Liver (tissue), 9 donors: ENCODE data around the gene ZDHHC23. TPM values are rescaled to one million over a fixed set of nuclear protein-coding genes. Genes with fewer than 3 reads are reported as not detected.

Experiments used
- DNase-seq: peaks from one replicate; pipeline ENCODE4 v3.0.0-alpha.2; 2017; ENCODE audit warnings: low spot score
- H3K27ac ChIP-seq, 2 donors: one replicate each; pipeline ENCODE4 v1.7.0; 2013; ENCODE audit warnings: inconsistent platforms in 2 of 2, low read length in 2 of 2, control low read depth in 1 of 2, low read depth in 1 of 2, mild to moderate bottlenecking in 1 of 2
- H3K27me3 ChIP-seq, 4 donors: one replicate each; pipeline versions ENCODE4 v1.6.1 to v1.7.0; 2013; ENCODE audit warnings: low read length in 3 of 4, inconsistent platforms in 1 of 4, mild to moderate bottlenecking in 1 of 4, moderate library complexity in 1 of 4; ENCODE audit not compliant: control insufficient read depth in 4 of 4, insufficient read depth in 4 of 4
- H3K36me3 ChIP-seq, 4 donors: one replicate each; pipeline versions ENCODE4 v1.6.1 to v1.7.0; 2013; ENCODE audit warnings: low read length in 3 of 4, mild to moderate bottlenecking in 3 of 4, low read depth in 1 of 4, moderate library complexity in 1 of 4; ENCODE audit not compliant: control insufficient read depth in 4 of 4, insufficient read depth in 3 of 4
- H3K4me1 ChIP-seq, 4 donors: one replicate each; pipeline versions ENCODE4 v1.6.1 to v1.7.0; 2013; ENCODE audit warnings: low read length in 3 of 4, mild to moderate bottlenecking in 3 of 4, moderate library complexity in 1 of 4; ENCODE audit not compliant: control insufficient read depth in 4 of 4, insufficient read depth in 4 of 4
- H3K4me3 ChIP-seq, 3 donors: one replicate each; pipeline versions ENCODE4 v1.6.1 to v1.7.0; 2013; ENCODE audit warnings: low read length in 3 of 3, control low read depth in 1 of 3, low read depth in 1 of 3, mild to moderate bottlenecking in 1 of 3
- H3K9ac ChIP-seq, 2 donors: one replicate each; pipeline ENCODE4 v1.7.0; 2013; ENCODE audit warnings: low read length in 2 of 2, mild to moderate bottlenecking in 2 of 2, moderate library complexity in 2 of 2, control low read depth in 1 of 2, low read depth in 1 of 2
- H3K9me3 ChIP-seq, 4 donors: one replicate each; pipeline versions ENCODE4 v1.6.1 to v1.7.0; 2013; ENCODE audit warnings: low read length in 3 of 4; ENCODE audit not compliant: control insufficient read depth in 4 of 4
- CTCF ChIP-seq: fragments of 150-350 bp; IDR thresholded peaks from 2 replicates; pipeline ENCODE4 v1.5.1; 2017; ENCODE audit warnings: improper control_type of control experiment, low read depth, low read length; ENCODE audit not compliant: missing input control
- EGR1 ChIP-seq, 2 donors: IDR thresholded peaks; 2 replicates each; pipeline ENCODE4 v1.6.1; 2016 to 2018; ENCODE audit warnings: antibody characterized with exemption in 2 of 2, low read depth in 2 of 2
- FOXA2 ChIP-seq: IDR thresholded peaks from 2 replicates; pipeline ENCODE4 v1.6.1; 2016; ENCODE audit warnings: antibody characterized with exemption
- HNF4A ChIP-seq, 2 donors: conservative IDR thresholded peaks; 2 replicates each; pipeline ENCODE4 v1.6.1; 2016; ENCODE audit warnings: antibody characterized with exemption in 2 of 2, mild to moderate bottlenecking in 2 of 2
- HNF4G ChIP-seq: IDR thresholded peaks from 2 replicates; pipeline ENCODE4 v1.6.1; 2016; ENCODE audit warnings: antibody characterized with exemption
- MAX ChIP-seq: IDR thresholded peaks from 2 replicates; pipeline ENCODE4 v1.6.1; 2016; ENCODE audit warnings: antibody characterized with exemption
- NR2F2 ChIP-seq: IDR thresholded peaks from 2 replicates; pipeline ENCODE4 v1.6.1; 2016; ENCODE audit warnings: antibody characterized with exemption
- RAD21 ChIP-seq, 2 donors: IDR thresholded peaks; 2 replicates each; pipeline ENCODE4 v1.6.1; 2016; ENCODE audit warnings: antibody characterized with exemption in 2 of 2, mild to moderate bottlenecking in 2 of 2
- REST ChIP-seq: IDR thresholded peaks from 2 replicates; pipeline ENCODE4 v1.6.1; 2016; ENCODE audit warnings: antibody characterized with exemption, mild to moderate bottlenecking
- RXRA ChIP-seq, 2 donors: IDR thresholded peaks; 2 replicates each; pipeline ENCODE4 v1.6.1; 2017 to 2018; ENCODE audit warnings: antibody characterized with exemption in 2 of 2, mild to moderate bottlenecking in 1 of 2
- SP1 ChIP-seq: IDR thresholded peaks from 2 replicates; pipeline ENCODE4 v1.6.1; 2018; ENCODE audit warnings: antibody characterized with exemption, mild to moderate bottlenecking
- TAF1 ChIP-seq: conservative IDR thresholded peaks from 2 replicates; pipeline ENCODE4 v1.6.1; 2016; ENCODE audit warnings: antibody characterized with exemption, mild to moderate bottlenecking
- WGBS: extraction: QIAGEN DNeasy Blood & Tissue Kit; methylation state at CpG from one replicate; pipeline ENCODE4 v1.1.7; 2013; 5-methylcytosine and 5-hydroxymethylcytosine counted together
- polyA plus RNA-seq, 2 donors: library from polyadenylated mRNA; stranded (reverse) in 1 of 2; unstranded in 1 of 2; fragments of 200-250 nt in 1 of 2; fragments of >200 nt in 1 of 2; fragmentation: Nextera tagmentation in 1 of 2; extraction: Ambion mirVana in 1 of 2; gene quantifications; one replicate each; pipeline versions ENCODE4 v1.2.1 to v1.2.3, GENCODE V29; 2013 to 2015
- total RNA-seq, 2 donors: library from RNA; depleted of rRNA; stranded (reverse); fragments of >200 nt; gene quantifications; one replicate each; pipeline ENCODE4 v1.2.3, GENCODE V29; 2014
- donor health status: healthy.
- donor health status: healthy.
- donor health status: healthy.
- donor health status: healthy.
- donor health status: healthy.

The ZDHHC23 gene
- total and polyA plus RNA-seq, 4 donors, result 2.3 to 16.2 (median 4.1) TPM

- no peak overlapping the region for H3K4me3 ChIP-seq
- H3K9ac ChIP-seq, result no peak overlapping the region
- 77% methylated on average over 7 of the region's 7 CpGs for WGBS
- no peaks in the 10 kb centered on the region for H3K9me3 ChIP-seq
- TF ChIP-seq EGR1 (IDR thresholded peaks at IDR 0.05; ENCODE audit: low read depth in 2 of 2) (no peak), HNF4A (conservative IDR thresholded peaks at IDR 0.05) (no peak), FOXA2 (no peak), NR2F2 (no peak)
- peaks cover 3 to 20% (median 12%) of the 10 kb centered on the region in 4 donors for H3K36me3 ChIP-seq
- no peak for DNase-seq
- H3K4me1 ChIP-seq, result peaks cover 0 to 7% (median 3%) of the 10 kb centered on the region in 4 donors
- H3K27me3 ChIP-seq, result no peaks in the 10 kb centered on the region
- no peak overlapping the region for H3K27ac ChIP-seq
These were observed 5.9 kb downstream of the ZDHHC23 start for GRCh38 chr3:113953677-113954076.

- no peaks in the 10 kb centered on the region for H3K9me3 ChIP-seq
- H3K36me3 ChIP-seq, result peaks cover 6 to 23% (median 15%) of the 10 kb centered on the region in 4 donors
- DNase-seq, result no peak
- WGBS, result 90% methylated on average over 8 of the region's 8 CpGs
- TF ChIP-seq MAX, result no peak
- no peak overlapping the region for H3K27ac ChIP-seq
- peaks cover 0 to 2% (median 0%) of the 10 kb centered on the region in 4 donors for H3K4me1 ChIP-seq
- H3K4me3 ChIP-seq, result no peak overlapping the region
- no peak overlapping the region for H3K9ac ChIP-seq
- no peaks in the 10 kb centered on the region for H3K27me3 ChIP-seq
These were observed 6.4 kb downstream of the ZDHHC23 start for GRCh38 chr3:113954091-113954685.

GRCh38 chr3:113963879-113964278 lies 16.1 kb downstream of the ZDHHC23 start:
- WGBS, result 92% methylated on average over 3 of the region's 3 CpGs
- no peak overlapping the region for H3K4me3 ChIP-seq
- TF ChIP-seq HNF4A (conservative IDR thresholded peaks at IDR 0.05), result no peak
- no peak for TF ChIP-seq HNF4G
- peaks cover 0 to 5% (median 0%) of the 10 kb centered on the region in 4 donors for H3K4me1 ChIP-seq
- H3K9me3 ChIP-seq, result no peaks in the 10 kb centered on the region
- H3K36me3 ChIP-seq, result peaks cover under 1 to 14% (median 6%) of the 10 kb centered on the region in 4 donors
- no peak overlapping the region for H3K27ac ChIP-seq
- no peak overlapping the region for H3K9ac ChIP-seq
- H3K27me3 ChIP-seq, result no peaks in the 10 kb centered on the region
- DNase-seq, result no peak

GRCh38 chr3:113966172-113966571 lies 18.4 kb downstream of the ZDHHC23 start:
- Histone ChIP-seq H3K27ac (no peak overlapping the region), H3K4me1 (peaks cover 2 to 13% (median 7%) of the 10 kb centered on the region in 4 donors), H3K27me3 (no peaks in the 10 kb centered on the region), H3K9me3 (no peaks in the 10 kb centered on the region), H3K9ac (no peak overlapping the region), H3K36me3 (peaks cover 0 to 4% (median 1%) of the 10 kb centered on the region in 4 donors), H3K4me3 (no peak overlapping the region)
- WGBS, result 85% methylated on average over 2 of the region's 2 CpGs
- no peak for DNase-seq
- no peak for TF ChIP-seq RXRA (IDR thresholded peaks at IDR 0.05)

GRCh38 chr3:113968986-113969385 lies 21.2 kb downstream of the ZDHHC23 start:
- peaks cover 0 to 5% (median 3%) of the 10 kb centered on the region in 4 donors for H3K36me3 ChIP-seq
- H3K9me3 ChIP-seq, result peaks cover 0 to 3% (median 0%) of the 10 kb centered on the region in 4 donors
- no peaks in the 10 kb centered on the region for H3K27me3 ChIP-seq
- no peak for DNase-seq
- no peak overlapping the region for H3K9ac ChIP-seq
- H3K27ac ChIP-seq, result peak overlapping the region in 1 of 2 donors; percentile 26
- WGBS, result 33% methylated on average over 2 of the region's 2 CpGs
- peaks cover 2 to 13% (median 7%) of the 10 kb centered on the region in 4 donors for H3K4me1 ChIP-seq
- H3K4me3 ChIP-seq, result no peak overlapping the region
- no peak for TF ChIP-seq CTCF
- TF ChIP-seq HNF4G, result peak; percentile 45
- peak; percentile 52 to 54 for TF ChIP-seq RAD21 (IDR thresholded peaks at IDR 0.05)
- peak; percentile 49 for TF ChIP-seq REST
- TF ChIP-seq EGR1 (IDR thresholded peaks at IDR 0.05; ENCODE audit: low read depth in 2 of 2), result peak in 1 of 2 donors; percentile 57
- peak; percentile 68 to 81 for TF ChIP-seq RXRA (IDR thresholded peaks at IDR 0.05)
- no peak for TF ChIP-seq TAF1
- peak; percentile 85 to 88 for TF ChIP-seq HNF4A (conservative IDR thresholded peaks at IDR 0.05)
- peak; percentile 82 for TF ChIP-seq MAX
- peak; percentile 53 for TF ChIP-seq FOXA2
- peak; percentile 88 for TF ChIP-seq SP1
